ENCODE data around the gene WDFY4.

WDFY4 gene

DNA sequence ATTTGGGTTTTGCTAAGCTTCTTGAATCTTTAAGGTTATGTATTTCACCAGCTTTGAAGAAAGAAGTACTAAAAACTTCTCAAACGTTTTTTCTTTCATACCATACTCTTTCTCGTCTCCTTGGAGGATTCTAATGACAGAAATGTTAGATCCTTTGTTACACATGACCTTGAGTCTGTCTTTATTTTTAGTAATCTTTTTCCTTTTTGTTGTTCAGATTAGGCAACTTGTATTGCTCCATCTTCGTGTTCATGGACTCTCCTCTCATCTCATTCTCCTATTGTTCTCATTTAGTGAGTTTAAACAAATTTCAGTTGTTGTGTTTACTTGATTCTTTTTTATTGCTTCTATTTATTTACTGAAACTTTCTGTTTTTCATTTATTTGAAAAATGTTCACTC lies 73.7 kb downstream of the WDFY4 start:
- H3K9me3 ChIP-seq (ENCODE audit: control insufficient read depth in 2 of 2, low read length in 2 of 2): no peaks in the 10 kb centered on the region
- no peaks in the 10 kb centered on the region for H3K36me3 ChIP-seq (ENCODE audit: control insufficient read depth in 2 of 2, insufficient read depth in 2 of 2, low read length in 2 of 2)
- no peak overlapping the region for H3K9ac ChIP-seq (ENCODE audit: low read depth in 1 of 2, low read length in 2 of 2)
- H3K27ac ChIP-seq (ENCODE audit: low read depth in 2 of 2, low read length in 2 of 2): no peak overlapping the region
- no peak overlapping the region for H3K4me3 ChIP-seq (ENCODE audit: low read length in 2 of 2)
- no peaks in the 10 kb centered on the region for H3K27me3 ChIP-seq (ENCODE audit: control insufficient read depth in 2 of 2, insufficient read depth in 2 of 2, low read length in 2 of 2)
- H3K4me1 ChIP-seq (ENCODE audit: control insufficient read depth in 2 of 2, insufficient read depth in 2 of 2, low read length in 2 of 2): no peaks in the 10 kb centered on the region

DNA sequence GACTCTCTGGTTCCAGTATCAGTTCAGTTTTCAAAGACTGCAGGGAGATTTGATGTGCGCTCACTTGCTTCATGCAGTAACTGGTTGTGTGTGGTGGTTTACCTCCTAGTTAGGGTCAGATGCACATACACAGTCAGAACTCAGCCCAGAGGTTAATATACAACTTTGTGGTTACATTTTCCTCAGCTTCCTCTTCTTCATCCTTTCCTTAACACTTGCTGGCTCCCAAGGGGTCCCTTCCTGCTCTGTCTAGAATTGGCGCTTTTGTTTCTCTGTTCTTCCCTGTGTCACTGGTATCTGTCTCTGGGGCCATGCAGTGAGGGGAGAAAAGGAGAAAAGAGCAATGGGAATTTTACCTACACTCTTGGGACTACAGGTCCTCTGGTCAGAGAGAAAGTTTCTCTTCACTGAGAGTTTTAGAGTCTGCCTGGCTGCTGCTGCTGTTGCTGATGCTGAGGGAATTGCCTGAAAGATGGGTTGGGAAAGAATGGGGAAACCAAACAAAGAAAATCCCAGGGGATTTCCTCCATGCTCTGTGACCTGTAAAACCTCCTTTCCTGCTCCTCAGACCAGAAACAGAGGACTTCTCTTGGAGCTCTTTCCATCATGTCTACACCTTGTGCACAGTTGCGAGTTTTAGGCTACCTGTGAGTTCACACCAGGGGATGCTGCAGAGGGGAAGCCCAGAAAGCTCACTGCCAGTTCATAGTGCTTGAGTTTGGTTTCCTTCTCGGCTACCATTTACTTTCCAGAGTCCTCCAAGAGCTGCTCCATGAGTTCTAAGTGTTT lies 74.6 kb downstream of the WDFY4 start:
- H3K4me3 ChIP-seq (ENCODE audit: low read length in 2 of 2): no peak overlapping the region
- no peak overlapping the region for H3K9ac ChIP-seq (ENCODE audit: low read depth in 1 of 2, low read length in 2 of 2)
- no peak overlapping the region for H3K27ac ChIP-seq (ENCODE audit: low read depth in 2 of 2, low read length in 2 of 2)
- H3K9me3 ChIP-seq (ENCODE audit: control insufficient read depth in 2 of 2, low read length in 2 of 2): no peaks in the 10 kb centered on the region
- no peaks in the 10 kb centered on the region for H3K27me3 ChIP-seq (ENCODE audit: control insufficient read depth in 2 of 2, insufficient read depth in 2 of 2, low read length in 2 of 2)
- H3K4me1 ChIP-seq (ENCODE audit: control insufficient read depth in 2 of 2, insufficient read depth in 2 of 2, low read length in 2 of 2): no peaks in the 10 kb centered on the region
- H3K36me3 ChIP-seq (ENCODE audit: control insufficient read depth in 2 of 2, insufficient read depth in 2 of 2, low read length in 2 of 2): no peaks in the 10 kb centered on the region

DNA sequence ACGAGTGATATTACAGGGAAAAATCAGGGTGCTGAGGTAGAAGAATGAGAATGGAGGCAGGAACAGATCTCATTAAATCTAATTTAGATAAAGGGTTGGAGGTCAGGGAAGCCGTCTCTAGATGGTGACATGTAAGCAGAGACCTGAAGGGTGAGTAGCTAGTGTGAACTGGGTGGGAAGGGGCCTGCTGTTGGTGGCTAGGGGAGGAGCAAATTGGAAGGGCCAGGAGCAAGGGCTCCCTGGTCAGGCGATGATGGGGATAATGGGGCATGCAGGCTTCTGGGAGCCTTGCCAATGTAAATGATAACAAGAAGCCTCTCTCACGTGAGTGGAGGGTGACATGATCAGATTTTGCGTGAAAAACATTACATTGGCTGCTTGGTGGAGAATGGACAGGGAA lies 76.3 kb downstream of the WDFY4 start:
- no peak overlapping the region for H3K4me3 ChIP-seq (ENCODE audit: low read length in 2 of 2)
- no peak overlapping the region for H3K27ac ChIP-seq (ENCODE audit: low read depth in 2 of 2, low read length in 2 of 2)
- no peaks in the 10 kb centered on the region for H3K36me3 ChIP-seq (ENCODE audit: control insufficient read depth in 2 of 2, insufficient read depth in 2 of 2, low read length in 2 of 2)
- no peaks in the 10 kb centered on the region for H3K4me1 ChIP-seq (ENCODE audit: control insufficient read depth in 2 of 2, insufficient read depth in 2 of 2, low read length in 2 of 2)
- no peaks in the 10 kb centered on the region for H3K27me3 ChIP-seq (ENCODE audit: control insufficient read depth in 2 of 2, insufficient read depth in 2 of 2, low read length in 2 of 2)
- H3K9ac ChIP-seq (ENCODE audit: low read depth in 1 of 2, low read length in 2 of 2): no peak overlapping the region
- H3K9me3 ChIP-seq (ENCODE audit: control insufficient read depth in 2 of 2, low read length in 2 of 2): no peaks in the 10 kb centered on the region

DNA sequence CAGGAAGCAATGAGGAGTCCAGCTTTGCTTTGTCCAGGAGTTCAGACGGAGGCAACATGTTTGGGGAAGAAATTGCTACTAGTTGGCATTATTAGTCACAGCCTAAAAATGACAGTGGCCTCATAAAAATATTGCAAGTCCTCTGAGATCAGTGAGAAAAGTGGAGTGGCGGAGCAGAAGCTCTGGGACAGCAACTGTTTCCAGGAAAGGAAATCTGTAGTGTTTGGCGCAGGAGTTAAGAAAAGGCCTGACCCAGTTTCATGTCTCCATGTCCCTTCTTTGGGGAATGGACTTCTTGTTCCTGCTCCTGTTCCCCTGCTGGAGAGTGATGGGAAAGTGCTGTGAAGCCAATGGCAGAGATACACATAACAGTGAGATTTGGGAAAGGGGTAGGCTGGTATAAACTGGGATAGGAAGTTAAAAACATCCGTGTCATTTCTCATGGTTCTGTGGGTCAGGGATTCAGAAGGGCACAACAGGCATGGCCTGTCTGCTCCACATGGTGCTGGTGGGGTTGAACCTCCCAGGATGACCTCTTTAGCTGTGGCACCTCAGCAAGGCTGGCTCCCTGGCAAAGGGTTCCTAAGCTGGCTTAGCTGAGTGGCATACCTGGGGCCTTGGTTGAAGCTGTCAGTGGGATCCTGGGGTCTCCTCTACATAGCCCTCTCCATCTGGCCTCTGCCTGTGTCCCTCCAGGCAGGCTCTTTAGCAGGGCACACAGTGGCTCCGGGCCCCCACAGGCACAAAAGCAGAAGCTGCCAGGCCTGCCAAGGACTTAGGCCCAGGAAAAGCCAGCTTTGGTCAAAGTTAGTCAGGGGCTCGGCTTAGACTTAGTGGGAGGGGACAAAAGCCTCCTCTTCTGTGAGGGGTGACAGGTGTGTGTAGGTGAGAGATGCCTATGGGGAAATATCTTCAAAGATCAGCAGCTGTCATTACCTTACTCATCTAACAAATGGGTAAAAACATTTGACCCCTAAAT lies 77.7 kb downstream of the WDFY4 start:
- H3K9me3 ChIP-seq (ENCODE audit: control insufficient read depth in 2 of 2, low read length in 2 of 2): no peaks in the 10 kb centered on the region
- H3K27me3 ChIP-seq (ENCODE audit: control insufficient read depth in 2 of 2, insufficient read depth in 2 of 2, low read length in 2 of 2): no peaks in the 10 kb centered on the region
- no peak overlapping the region for H3K4me3 ChIP-seq (ENCODE audit: low read length in 2 of 2)
- H3K4me1 ChIP-seq (ENCODE audit: control insufficient read depth in 2 of 2, insufficient read depth in 2 of 2, low read length in 2 of 2): no peaks in the 10 kb centered on the region
- no peaks in the 10 kb centered on the region for H3K36me3 ChIP-seq (ENCODE audit: control insufficient read depth in 2 of 2, insufficient read depth in 2 of 2, low read length in 2 of 2)
- no peak overlapping the region for H3K27ac ChIP-seq (ENCODE audit: low read depth in 2 of 2, low read length in 2 of 2)
- no peak overlapping the region for H3K9ac ChIP-seq (ENCODE audit: low read depth in 1 of 2, low read length in 2 of 2)

DNA sequence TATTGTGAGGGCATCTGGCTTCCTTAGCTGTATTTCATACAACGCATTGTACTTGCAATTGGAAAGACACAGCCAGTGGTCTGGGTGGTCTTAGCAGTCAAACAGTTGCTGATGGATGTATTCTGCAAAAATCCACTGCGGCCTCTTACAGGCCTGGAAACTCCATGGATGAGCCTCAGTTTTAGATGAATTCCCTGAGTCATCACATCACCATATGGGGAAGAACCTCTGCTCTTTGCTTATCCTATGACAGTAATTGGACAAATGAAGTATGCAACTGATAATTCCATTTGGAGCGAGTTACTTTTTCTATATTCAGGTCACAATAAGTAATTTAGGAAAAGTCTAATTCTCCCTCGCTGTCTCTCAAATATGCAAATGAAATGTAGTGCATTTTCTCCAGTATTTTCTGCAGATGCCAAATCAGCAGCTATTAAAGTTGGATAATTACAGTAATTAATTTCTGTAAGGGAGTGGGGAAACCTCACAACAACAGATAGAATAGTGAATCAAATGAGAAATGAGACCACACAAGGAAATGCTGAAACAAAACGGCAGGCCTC lies 78.8 kb downstream of the WDFY4 start:
- Histone ChIP-seq H3K27ac (ENCODE audit: low read depth in 2 of 2, low read length in 2 of 2) (no peak overlapping the region), H3K36me3 (ENCODE audit: control insufficient read depth in 2 of 2, insufficient read depth in 2 of 2, low read length in 2 of 2) (no peaks in the 10 kb centered on the region), H3K27me3 (ENCODE audit: control insufficient read depth in 2 of 2, insufficient read depth in 2 of 2, low read length in 2 of 2) (no peaks in the 10 kb centered on the region), H3K9ac (ENCODE audit: low read depth in 1 of 2, low read length in 2 of 2) (no peak overlapping the region), H3K4me1 (ENCODE audit: control insufficient read depth in 2 of 2, insufficient read depth in 2 of 2, low read length in 2 of 2) (no peaks in the 10 kb centered on the region), H3K9me3 (ENCODE audit: control insufficient read depth in 2 of 2, low read length in 2 of 2) (no peaks in the 10 kb centered on the region), H3K4me3 (ENCODE audit: low read length in 2 of 2) (no peak overlapping the region)

DNA sequence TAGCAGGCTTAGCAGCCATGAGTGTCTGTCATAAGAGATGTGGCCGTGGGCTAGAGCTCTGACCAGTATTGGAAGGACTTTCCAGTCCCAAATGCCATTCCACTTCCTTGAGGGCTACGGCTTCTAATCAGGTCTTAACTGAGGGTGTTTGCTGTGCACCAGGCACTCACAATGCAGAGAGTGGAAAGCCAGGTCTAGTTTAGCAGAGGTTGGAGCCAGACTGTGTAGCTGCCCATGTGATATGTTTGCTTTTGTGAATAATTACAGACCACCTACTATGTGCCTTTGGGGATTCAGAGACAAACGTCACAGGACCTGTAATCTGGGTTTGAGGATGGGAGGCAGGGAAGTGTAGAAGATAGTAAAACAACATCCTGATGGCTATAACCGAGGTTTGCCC lies 79.8 kb downstream of the WDFY4 start:
- no peak overlapping the region for H3K27ac ChIP-seq (ENCODE audit: low read depth in 2 of 2, low read length in 2 of 2)
- H3K4me1 ChIP-seq (ENCODE audit: control insufficient read depth in 2 of 2, insufficient read depth in 2 of 2, low read length in 2 of 2): no peaks in the 10 kb centered on the region
- H3K4me3 ChIP-seq (ENCODE audit: low read length in 2 of 2): no peak overlapping the region
- H3K9me3 ChIP-seq (ENCODE audit: control insufficient read depth in 2 of 2, low read length in 2 of 2): no peaks in the 10 kb centered on the region
- H3K27me3 ChIP-seq (ENCODE audit: control insufficient read depth in 2 of 2, insufficient read depth in 2 of 2, low read length in 2 of 2): no peaks in the 10 kb centered on the region
- no peak overlapping the region for H3K9ac ChIP-seq (ENCODE audit: low read depth in 1 of 2, low read length in 2 of 2)
- no peaks in the 10 kb centered on the region for H3K36me3 ChIP-seq (ENCODE audit: control insufficient read depth in 2 of 2, insufficient read depth in 2 of 2, low read length in 2 of 2)

DNA sequence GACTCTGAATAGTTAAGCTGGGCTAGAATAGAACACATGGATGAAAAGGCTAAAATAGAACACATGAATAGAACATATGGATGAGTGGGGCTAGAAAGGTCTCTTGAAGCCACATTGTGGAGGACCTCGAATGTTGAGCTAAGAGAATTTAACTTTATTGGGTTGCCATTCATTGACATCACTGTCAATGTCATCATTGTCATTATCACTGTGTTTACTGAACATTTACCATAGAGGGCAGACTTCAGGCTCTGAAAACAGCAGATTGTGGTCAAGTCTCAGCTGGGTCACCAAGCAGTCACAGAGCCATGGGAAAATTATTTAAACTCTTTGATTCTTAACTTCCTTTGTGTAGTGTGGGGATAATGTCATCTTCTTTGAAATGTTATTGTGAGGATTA lies 80.4 kb downstream of the WDFY4 start:
- no peaks in the 10 kb centered on the region for H3K27me3 ChIP-seq (ENCODE audit: control insufficient read depth in 2 of 2, insufficient read depth in 2 of 2, low read length in 2 of 2)
- H3K4me1 ChIP-seq (ENCODE audit: control insufficient read depth in 2 of 2, insufficient read depth in 2 of 2, low read length in 2 of 2): no peaks in the 10 kb centered on the region
- no peak overlapping the region for H3K27ac ChIP-seq (ENCODE audit: low read depth in 2 of 2, low read length in 2 of 2)
- H3K9ac ChIP-seq (ENCODE audit: low read depth in 1 of 2, low read length in 2 of 2): no peak overlapping the region
- H3K36me3 ChIP-seq (ENCODE audit: control insufficient read depth in 2 of 2, insufficient read depth in 2 of 2, low read length in 2 of 2): no peaks in the 10 kb centered on the region
- no peaks in the 10 kb centered on the region for H3K9me3 ChIP-seq (ENCODE audit: control insufficient read depth in 2 of 2, low read length in 2 of 2)
- H3K4me3 ChIP-seq (ENCODE audit: low read length in 2 of 2): no peak overlapping the region

DNA sequence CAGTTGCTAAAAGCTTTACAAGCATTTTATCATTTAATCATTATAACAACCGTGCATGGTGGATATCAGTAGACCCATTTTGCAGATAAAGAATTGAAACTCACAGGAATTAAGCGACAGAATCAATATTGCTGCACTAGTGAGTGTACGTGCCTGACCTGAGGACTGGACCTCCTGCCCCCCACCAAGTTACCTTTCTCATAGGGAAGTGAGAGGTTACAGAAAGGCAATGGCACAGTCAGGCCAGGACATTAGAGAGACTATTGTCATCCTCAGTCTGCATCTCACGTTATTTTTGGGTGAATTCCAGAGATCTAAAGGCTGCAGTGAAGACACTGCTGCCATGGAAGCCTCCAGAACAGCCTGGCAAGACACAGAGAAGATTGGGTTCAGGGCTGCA lies 80.9 kb downstream of the WDFY4 start:
- H3K4me1 ChIP-seq (ENCODE audit: control insufficient read depth in 2 of 2, insufficient read depth in 2 of 2, low read length in 2 of 2): no peaks in the 10 kb centered on the region
- H3K4me3 ChIP-seq (ENCODE audit: low read length in 2 of 2): no peak overlapping the region
- H3K27me3 ChIP-seq (ENCODE audit: control insufficient read depth in 2 of 2, insufficient read depth in 2 of 2, low read length in 2 of 2): no peaks in the 10 kb centered on the region
- H3K36me3 ChIP-seq (ENCODE audit: control insufficient read depth in 2 of 2, insufficient read depth in 2 of 2, low read length in 2 of 2): no peaks in the 10 kb centered on the region
- no peak overlapping the region for H3K9ac ChIP-seq (ENCODE audit: low read depth in 1 of 2, low read length in 2 of 2)
- H3K9me3 ChIP-seq (ENCODE audit: control insufficient read depth in 2 of 2, low read length in 2 of 2): no peaks in the 10 kb centered on the region
- no peak overlapping the region for H3K27ac ChIP-seq (ENCODE audit: low read depth in 2 of 2, low read length in 2 of 2)

DNA sequence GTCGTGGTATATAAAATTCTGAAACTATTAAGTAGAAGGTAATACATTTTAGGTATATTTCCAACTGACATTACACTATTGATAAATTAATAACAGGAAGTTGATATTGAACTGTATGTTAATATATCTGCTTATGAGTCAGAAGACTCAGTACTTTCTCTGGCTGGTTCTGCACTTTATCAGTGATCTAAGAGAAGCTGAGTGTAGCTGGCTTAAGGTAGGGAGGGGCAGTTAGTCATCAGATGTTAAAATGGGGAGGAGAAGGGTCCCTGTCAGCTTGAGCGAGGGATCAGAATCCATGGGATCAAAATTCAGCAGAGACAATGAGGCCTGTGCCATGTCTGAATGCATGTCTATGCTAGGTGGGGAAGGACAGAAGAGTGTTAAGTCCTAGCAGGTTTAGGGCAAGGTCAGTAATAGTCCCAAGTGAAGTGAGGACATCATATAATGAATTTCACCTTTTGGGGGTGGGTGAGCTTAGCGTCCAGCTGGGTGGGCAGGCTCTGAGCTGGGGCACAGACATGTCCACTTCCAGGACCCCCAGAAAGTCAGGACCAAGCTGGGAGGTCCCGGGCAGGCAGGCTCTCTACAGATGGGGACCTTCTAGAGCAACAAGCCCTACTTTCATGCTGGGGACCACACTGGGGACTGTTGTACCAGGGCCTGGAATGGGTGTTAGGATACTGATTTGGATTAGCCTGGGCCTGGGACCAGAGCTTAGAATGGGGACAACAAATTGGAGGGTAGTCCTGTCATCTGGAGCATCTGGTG lies 82.9 kb downstream of the WDFY4 start:
- H3K9ac ChIP-seq (ENCODE audit: low read depth in 1 of 2, low read length in 2 of 2): no peak overlapping the region
- H3K27me3 ChIP-seq (ENCODE audit: control insufficient read depth in 2 of 2, insufficient read depth in 2 of 2, low read length in 2 of 2): no peaks in the 10 kb centered on the region
- H3K4me3 ChIP-seq (ENCODE audit: low read length in 2 of 2): no peak overlapping the region
- no peaks in the 10 kb centered on the region for H3K4me1 ChIP-seq (ENCODE audit: control insufficient read depth in 2 of 2, insufficient read depth in 2 of 2, low read length in 2 of 2)
- no peaks in the 10 kb centered on the region for H3K36me3 ChIP-seq (ENCODE audit: control insufficient read depth in 2 of 2, insufficient read depth in 2 of 2, low read length in 2 of 2)
- no peak overlapping the region for H3K27ac ChIP-seq (ENCODE audit: low read depth in 2 of 2, low read length in 2 of 2)
- H3K9me3 ChIP-seq (ENCODE audit: control insufficient read depth in 2 of 2, low read length in 2 of 2): no peaks in the 10 kb centered on the region
